Measurements from ENCODE around the gene DAZL.

Gene DAZL

GRCh38 chr3:16543242-16543864 lies 61.9 kb downstream of the DAZL start:
- Histone ChIP-seq H3K4me2 (ENCODE audit: low read depth, low read length) (no peak overlapping the region), H3K79me2 (ENCODE audit: low read length) (no peaks in the 10 kb centered on the region), H2AFZ (ENCODE audit: low read length) (no peak overlapping the region), H4K20me1 (ENCODE audit: insufficient read depth, low read length) (no peaks in the 10 kb centered on the region), H3K4me3 (ENCODE audit: low read length) (no peak overlapping the region), H3K27me3 (replicated peaks; ENCODE audit: insufficient read depth, low read length) (no peaks in the 10 kb centered on the region), H3K36me3 (replicated peaks; ENCODE audit: insufficient read depth, low read length) (no peaks in the 10 kb centered on the region), H3K9me3 (replicated peaks; ENCODE audit: insufficient read depth, low read length) (no peaks in the 10 kb centered on the region), H3K9me2 (replicated peaks; ENCODE audit: insufficient read depth, low read length) (no peaks in the 10 kb centered on the region), H3K9ac (ENCODE audit: low read length) (no peak overlapping the region), H3F3A (ENCODE audit: insufficient read depth, low read length) (no peaks in the 10 kb centered on the region), H3K4me1 (ENCODE audit: low read length) (no peaks in the 10 kb centered on the region), H3K27ac (ENCODE audit: low read length) (no peak overlapping the region)
- TF ChIP-seq EZH2phosphoT487 (IDR thresholded peaks at IDR 0.05; ENCODE audit: low read length) (no peak), CTCF (IDR thresholded peaks at IDR 0.05; ENCODE audit: low read length) (no peak), EZH2 (optimal IDR thresholded peaks at IDR 0.05; ENCODE audit: low read depth, low read length) (no peak)
- no peak for DNase-seq

- H3K36me3 ChIP-seq (replicated peaks; ENCODE audit: insufficient read depth, low read length): no peaks in the 10 kb centered on the region
- H3K9ac ChIP-seq (ENCODE audit: low read length): no peak overlapping the region
- no peak for TF ChIP-seq EZH2 (optimal IDR thresholded peaks at IDR 0.05; ENCODE audit: low read depth, low read length)
- TF ChIP-seq EZH2phosphoT487 (IDR thresholded peaks at IDR 0.05; ENCODE audit: low read length): no peak
- DNase-seq: no peak
- H3K4me1 ChIP-seq (ENCODE audit: low read length): no peaks in the 10 kb centered on the region
- H3F3A ChIP-seq (ENCODE audit: insufficient read depth, low read length): no peaks in the 10 kb centered on the region
- H3K9me3 ChIP-seq (replicated peaks; ENCODE audit: insufficient read depth, low read length): no peaks in the 10 kb centered on the region
- H3K9me2 ChIP-seq (replicated peaks; ENCODE audit: insufficient read depth, low read length): no peaks in the 10 kb centered on the region
- H4K20me1 ChIP-seq (ENCODE audit: insufficient read depth, low read length): no peaks in the 10 kb centered on the region
- no peak overlapping the region for H3K27ac ChIP-seq (ENCODE audit: low read length)
- H3K27me3 ChIP-seq (replicated peaks; ENCODE audit: insufficient read depth, low read length): no peaks in the 10 kb centered on the region
- no peaks in the 10 kb centered on the region for H3K79me2 ChIP-seq (ENCODE audit: low read length)
- no peak overlapping the region for H2AFZ ChIP-seq (ENCODE audit: low read length)
- H3K4me3 ChIP-seq (ENCODE audit: low read length): no peak overlapping the region
- H3K4me2 ChIP-seq (ENCODE audit: low read depth, low read length): no peak overlapping the region
These were observed 66.7 kb downstream of the DAZL start for GRCh38 chr3:16538507-16538906.

- H3K9me3 ChIP-seq (replicated peaks; ENCODE audit: insufficient read depth, low read length): no peaks in the 10 kb centered on the region
- H3K36me3 ChIP-seq (replicated peaks; ENCODE audit: insufficient read depth, low read length): no peaks in the 10 kb centered on the region
- no peak for DNase-seq
- H3K4me3 ChIP-seq (ENCODE audit: low read length): no peak overlapping the region
- no peaks in the 10 kb centered on the region for H3F3A ChIP-seq (ENCODE audit: insufficient read depth, low read length)
- no peak overlapping the region for H2AFZ ChIP-seq (ENCODE audit: low read length)
- no peak overlapping the region for H3K9ac ChIP-seq (ENCODE audit: low read length)
- no peak overlapping the region for H3K4me2 ChIP-seq (ENCODE audit: low read depth, low read length)
- no peaks in the 10 kb centered on the region for H3K9me2 ChIP-seq (replicated peaks; ENCODE audit: insufficient read depth, low read length)
- H3K4me1 ChIP-seq (ENCODE audit: low read length): no peaks in the 10 kb centered on the region
- H3K79me2 ChIP-seq (ENCODE audit: low read length): no peaks in the 10 kb centered on the region
- TF ChIP-seq CTCF (IDR thresholded peaks at IDR 0.05; ENCODE audit: low read length) (no peak), EZH2phosphoT487 (IDR thresholded peaks at IDR 0.05; ENCODE audit: low read length) (no peak), EZH2 (optimal IDR thresholded peaks at IDR 0.05; ENCODE audit: low read depth, low read length) (no peak)
- H4K20me1 ChIP-seq (ENCODE audit: insufficient read depth, low read length): no peaks in the 10 kb centered on the region
- no peaks in the 10 kb centered on the region for H3K27me3 ChIP-seq (replicated peaks; ENCODE audit: insufficient read depth, low read length)
- no peak overlapping the region for H3K27ac ChIP-seq (ENCODE audit: low read length)
These were observed 68.2 kb downstream of the DAZL start for GRCh38 chr3:16536996-16537395.
